GM12892 (cell line): ENCODE results near the gene ABHD12.

Experiments
- DNase-seq: peaks from one replicate; pipeline ENCODE4 v3.0.0; 2011; ENCODE audit not compliant: insufficient read length
- FAIRE-seq: peaks from 2 replicates; lab custom pipeline; 2011; peaks lifted over from hg19 to GRCh38; lab: Jason Lieb, UNC
- POLR2A ChIP-seq: IDR thresholded peaks from 2 replicates; pipeline ENCODE4 v1.6.1; 2011; ENCODE audit warnings: low read depth, low read length, control low read depth
- POLR2AphosphoS5 ChIP-seq: IDR thresholded peaks from 2 replicates; pipeline ENCODE4 v1.6.1; 2011; ENCODE audit warnings: low read depth, low read length, control low read depth
- TAF1 ChIP-seq: IDR thresholded peaks from 2 replicates; pipeline ENCODE4 v1.6.1; 2011; ENCODE audit warnings: low read depth, mild to moderate bottlenecking, control low read depth, low read length, borderline replicate concordance

Gene ABHD12

GRCh38 chr20:25280574-25281535, 109.8 kb downstream of the ABHD12 start:
- TF ChIP-seq TAF1: no peak
- TF ChIP-seq POLR2A: no peak
- TF ChIP-seq POLR2AphosphoS5: no peak
- FAIRE-seq: no peak
- DNase-seq: no peak

GRCh38 chr20:25280051-25280573, 110.5 kb downstream of the ABHD12 start:
- TF ChIP-seq POLR2A: no peak
- no peak for TF ChIP-seq POLR2AphosphoS5
- no peak for TF ChIP-seq TAF1
- no peak for FAIRE-seq
- no peak for DNase-seq

GRCh38 chr20:25279403-25279802, 111.2 kb downstream of the ABHD12 start:
- TF ChIP-seq POLR2AphosphoS5 (no peak), TAF1 (no peak), POLR2A (no peak)
- no peak for DNase-seq
- FAIRE-seq: no peak

GRCh38 chr20:25278636-25279361, 111.8 kb downstream of the ABHD12 start:
- TF ChIP-seq POLR2AphosphoS5 (no peak), POLR2A (no peak), TAF1 (no peak)
- DNase-seq (no peak), FAIRE-seq (no peak)

DNA sequence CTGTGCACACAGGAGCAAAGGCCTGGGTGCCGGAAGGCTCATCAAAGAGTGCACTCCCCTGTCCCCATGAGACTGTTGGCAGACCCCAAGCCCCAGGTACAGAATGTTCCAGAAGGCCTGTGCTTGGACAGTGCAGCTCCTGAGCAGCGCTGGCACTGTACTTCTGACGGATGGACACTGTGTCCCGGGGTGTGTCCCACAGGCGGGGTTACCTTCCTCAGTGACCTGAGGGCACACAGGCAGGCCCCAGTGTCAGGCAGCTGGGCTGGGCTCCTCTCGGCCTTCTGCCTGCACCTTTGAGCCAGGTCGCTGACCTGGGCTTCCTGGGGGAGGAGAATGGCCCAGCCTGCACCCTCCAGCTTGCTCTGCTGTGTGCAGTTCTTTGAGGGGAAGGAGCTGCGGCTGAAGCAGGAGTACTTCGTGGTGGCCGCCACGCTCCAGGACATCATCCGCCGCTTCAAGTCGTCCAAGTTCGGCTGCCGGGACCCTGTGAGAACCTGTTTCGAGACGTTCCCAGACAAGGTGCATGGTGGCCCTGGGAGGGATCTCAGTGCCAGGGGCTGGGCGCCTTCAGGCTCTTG, 112.6 kb downstream of the ABHD12 start:
- FAIRE-seq (no peak), DNase-seq (no peak)
- TF ChIP-seq POLR2AphosphoS5 (no peak), POLR2A (no peak), TAF1 (no peak)

GRCh38 chr20:25277051-25277801, 113.4 kb downstream of the ABHD12 start:
- DNase-seq (no peak), FAIRE-seq (no peak)

GRCh38 chr20:25276533-25277050, 114.0 kb downstream of the ABHD12 start:
- no peak for TF ChIP-seq POLR2A
- no peak for TF ChIP-seq TAF1
- TF ChIP-seq POLR2AphosphoS5: no peak
- DNase-seq (no peak), FAIRE-seq (no peak)

More at GRCh38 chr20:25277051-25277801, 113.4 kb downstream of the ABHD12 start:
- TF ChIP-seq POLR2AphosphoS5 (no peak), POLR2A (no peak), TAF1 (no peak)

- FAIRE-seq: no peak
- DNase-seq: no peak
- no peak for TF ChIP-seq TAF1
Measured at GRCh38 chr20:25275813-25276532, 114.7 kb downstream of the ABHD12 start.

GRCh38 chr20:25274891-25275812, 115.5 kb downstream of the ABHD12 start:
- TF ChIP-seq TAF1 (no peak), POLR2A (no peak), POLR2AphosphoS5 (no peak)
- FAIRE-seq (no peak), DNase-seq (no peak)

GRCh38 chr20:25274481-25274880, 116.2 kb downstream of the ABHD12 start:
- TF ChIP-seq TAF1 (no peak), POLR2AphosphoS5 (no peak), POLR2A (no peak)
- FAIRE-seq: no peak
- no peak for DNase-seq
